ENCODE results near the gene FKBP5. TPM values are rescaled to one million over a fixed set of nuclear protein-coding genes. Genes with fewer than 3 reads are reported as not detected.
A peak's percentile ranks its signal among the peaks of the same experiment; 100 is the strongest.

Gene FKBP5
- total RNA-seq, 1 experiment from 2014 or later: 33.9 TPM

DNA sequence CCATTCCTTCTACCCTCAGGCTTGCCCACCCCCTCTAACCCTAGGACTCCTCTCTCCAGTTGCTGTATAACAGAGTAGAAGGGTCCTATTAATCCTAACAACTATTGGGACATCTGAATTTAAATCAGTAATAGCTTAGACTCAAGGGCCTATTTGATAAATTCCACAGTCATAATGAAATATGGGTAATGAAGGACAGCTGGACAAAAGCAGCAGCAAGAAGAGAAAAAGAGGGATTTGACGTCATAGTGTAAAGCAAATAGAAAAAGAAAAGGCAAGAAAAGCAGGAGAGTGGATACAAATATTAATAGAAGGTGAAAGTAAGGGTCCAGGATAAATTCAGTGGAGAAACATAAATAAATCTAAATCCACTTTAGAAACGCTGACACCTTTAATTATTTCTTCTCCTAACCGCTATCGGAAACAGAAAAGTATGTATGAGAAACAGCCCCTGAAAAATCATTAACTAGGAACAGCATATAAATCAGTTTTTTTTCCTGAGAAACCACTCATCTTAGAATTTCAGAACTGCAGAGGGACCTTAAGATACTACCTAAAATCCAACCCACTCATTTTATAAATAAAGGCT, 12.8 kb downstream of the FKBP5 start:
- Histone ChIP-seq H4K5ac (ENCODE audit: insufficient read length, low read depth, low read length) (no peak overlapping the region), H3K27me3 (ENCODE audit: insufficient read depth, low read length) (no peaks in the 10 kb centered on the region), H2BK5ac (ENCODE audit: insufficient read length, low read length) (no peak overlapping the region), H3K4me2 (ENCODE audit: insufficient read depth, insufficient read length, low read length) (no peak overlapping the region), H4K8ac (replicated peaks; ENCODE audit: insufficient read length, low read depth, low read length) (no peak overlapping the region), H3K27ac (ENCODE audit: insufficient read length, low read depth, low read length) (no peak overlapping the region), H2BK12ac (ENCODE audit: insufficient read length, low read depth, low read length) (no peak overlapping the region), H3K9me3 (ENCODE audit: control insufficient read depth, low read depth, low read length) (no peaks in the 10 kb centered on the region), H4K20me1 (ENCODE audit: control insufficient read depth, insufficient read depth, insufficient read length) (no peaks in the 10 kb centered on the region), H3K9ac (ENCODE audit: extremely low read depth, insufficient read length, low read length) (no peak overlapping the region), H3K23ac (ENCODE audit: insufficient read length, low read depth, low read length) (no peak overlapping the region), H3T11ph (ENCODE audit: low read length) (no peak overlapping the region), H3K79me2 (ENCODE audit: insufficient read depth, low read length) (peaks cover 5% of the 10 kb centered on the region; the same call in 1 of the 2 replicates), H2BK15ac (ENCODE audit: low read depth, low read length) (no peak overlapping the region), H2AFZ (ENCODE audit: low read length) (no peak overlapping the region), H4K91ac (ENCODE audit: insufficient read length, low read depth, low read length) (no peak overlapping the region), H2AK5ac (ENCODE audit: insufficient read length, low read length) (no peak overlapping the region), H2BK120ac (ENCODE audit: low read depth, low read length, poor library complexity, severe bottlenecking) (no peak overlapping the region), H3K14ac (ENCODE audit: insufficient read depth, low read length) (no peak overlapping the region), H3K23me2 (ENCODE audit: insufficient read length, low read depth, low read length, poor library complexity, severe bottlenecking) (no peaks in the 10 kb centered on the region), H3K79me1 (ENCODE audit: insufficient read depth, low read depth, low read length, poor library complexity, severe bottlenecking) (peaks cover 4% of the 10 kb centered on the region), H3K4me1 (ENCODE audit: insufficient read depth, low read length) (no peaks in the 10 kb centered on the region; the same call in 1 of the 2 replicates), H3K18ac (ENCODE audit: insufficient read length, low read depth, low read length) (no peak overlapping the region), H3K4ac (ENCODE audit: low read depth, low read length) (no peak overlapping the region), H2BK20ac (ENCODE audit: low read depth, low read length, poor library complexity, severe bottlenecking) (no peak overlapping the region), H3K56ac (ENCODE audit: insufficient read length, low read depth, low read length) (no peak overlapping the region)
- peaks cover 20 to 24% of the 10 kb centered on the region in 2 experiments for H3K4me1 Mint-ChIP-seq
- DNase-seq: no peak
- WGBS (ENCODE audit: extremely low coverage, insufficient read length, low lambda C conversion rate): no CpG with 5 or more reads among the region's 4 CpGs
- H3K4me3 Mint-ChIP-seq: no peak overlapping the region
- H3K36me3 Mint-ChIP-seq (ENCODE audit: insufficient read depth in 1 of 3, low read depth in 3 of 3): peaks cover 0 to 8% (median 6%) of the 10 kb centered on the region in 3 experiments; a peak in 3 of 7 replicates
- H3K27me3 Mint-ChIP-seq (ENCODE audit: low read depth): no peaks in the 10 kb centered on the region
- no peaks in the 10 kb centered on the region for H3K9me3 Mint-ChIP-seq
- H3K27ac Mint-ChIP-seq: peak overlapping the region in 1 of 3 experiments; percentile 49; a peak in 2 of 7 replicates
- TF ChIP-seq, protein P1, sequence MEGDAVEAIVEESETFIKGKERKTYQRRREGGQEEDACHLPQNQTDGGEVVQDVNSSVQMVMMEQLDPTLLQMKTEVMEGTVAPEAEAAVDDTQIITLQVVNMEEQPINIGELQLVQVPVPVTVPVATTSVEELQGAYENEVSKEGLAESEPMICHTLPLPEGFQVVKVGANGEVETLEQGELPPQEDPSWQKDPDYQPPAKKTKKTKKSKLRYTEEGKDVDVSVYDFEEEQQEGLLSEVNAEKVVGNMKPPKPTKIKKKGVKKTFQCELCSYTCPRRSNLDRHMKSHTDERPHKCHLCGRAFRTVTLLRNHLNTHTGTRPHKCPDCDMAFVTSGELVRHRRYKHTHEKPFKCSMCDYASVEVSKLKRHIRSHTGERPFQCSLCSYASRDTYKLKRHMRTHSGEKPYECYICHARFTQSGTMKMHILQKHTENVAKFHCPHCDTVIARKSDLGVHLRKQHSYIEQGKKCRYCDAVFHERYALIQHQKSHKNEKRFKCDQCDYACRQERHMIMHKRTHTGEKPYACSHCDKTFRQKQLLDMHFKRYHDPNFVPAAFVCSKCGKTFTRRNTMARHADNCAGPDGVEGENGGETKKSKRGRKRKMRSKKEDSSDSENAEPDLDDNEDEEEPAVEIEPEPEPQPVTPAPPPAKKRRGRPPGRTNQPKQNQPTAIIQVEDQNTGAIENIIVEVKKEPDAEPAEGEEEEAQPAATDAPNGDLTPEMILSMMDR (conservative IDR thresholded peaks at IDR 0.05): no peak
